Lung (tissue), 12 donors: ENCODE results near the gene ERGIC1. TPM values are rescaled to one million over a fixed set of nuclear protein-coding genes. Genes with fewer than 3 reads are reported as not detected.
A peak's percentile ranks its signal among the peaks of the same experiment; 100 is the strongest.

Experiments
- ATAC-seq: fragments of 200-7000 bp; cut with Tn5 transposase; one replicate; pipeline ENCODE4 v1.9.1; 2020; ENCODE audit warnings: moderate number of reproducible peaks; ENCODE audit not compliant: insufficient read depth, low FRiP score
- DNase-seq, 3 donors: peaks; one replicate each; pipeline ENCODE4 v3.0.0-alpha.2; 2013 to 2017
- H3K27ac ChIP-seq, 2 donors: one replicate each; pipeline ENCODE4 v1.5.1; 2013; ENCODE audit warnings: mild to moderate bottlenecking in 2 of 2, moderate library complexity in 2 of 2, control low read depth in 1 of 2, inconsistent platforms in 1 of 2, low read depth in 1 of 2, low read length in 1 of 2
- H3K27me3 ChIP-seq, 3 donors: one replicate each; pipeline ENCODE4 v1.5.1; 2013; ENCODE audit warnings: low read length in 2 of 3; ENCODE audit not compliant: control insufficient read depth in 3 of 3, insufficient read depth in 3 of 3
- H3K36me3 ChIP-seq, 4 donors: one replicate each; pipeline ENCODE4 v1.5.1; 2013; ENCODE audit warnings: low read length in 4 of 4, mild to moderate bottlenecking in 1 of 4, moderate library complexity in 1 of 4; ENCODE audit not compliant: control insufficient read depth in 4 of 4, insufficient read depth in 4 of 4
- H3K4me1 ChIP-seq, 5 donors: one replicate each; pipeline ENCODE4 v1.5.1; 2013; ENCODE audit warnings: low read length in 5 of 5, mild to moderate bottlenecking in 2 of 5, moderate library complexity in 1 of 5; ENCODE audit not compliant: control insufficient read depth in 5 of 5, insufficient read depth in 5 of 5
- H3K4me3 ChIP-seq: one replicate; pipeline ENCODE4 v1.5.1; 2013; ENCODE audit warnings: mild to moderate bottlenecking, control low read depth, moderate library complexity
- H3K9ac ChIP-seq, 2 donors: one replicate each; pipeline ENCODE4 v1.5.1; 2013; ENCODE audit warnings: low read length in 2 of 2, control low read depth in 1 of 2; ENCODE audit not compliant: insufficient read depth in 1 of 2
- H3K9me3 ChIP-seq, 4 donors: one replicate each; pipeline ENCODE4 v1.5.1; 2013; ENCODE audit warnings: low read length in 3 of 4, mild to moderate bottlenecking in 1 of 4, moderate library complexity in 1 of 4; ENCODE audit not compliant: control insufficient read depth in 4 of 4, insufficient read depth in 3 of 4
- CTCF ChIP-seq: IDR thresholded peaks from 2 replicates; pipeline ENCODE4 v1.5.1; 2012; ENCODE audit warnings: mild to moderate bottlenecking; ENCODE audit errors: control extremely low read depth, extremely low read depth
- WGBS, 2 donors: extraction: QIAGEN DNeasy Blood & Tissue Kit; methylation state at CpG; one replicate each; pipeline ENCODE4 v1.1.7; 2013; 5-methylcytosine and 5-hydroxymethylcytosine counted together
- polyA plus RNA-seq, 2 donors: library from polyadenylated mRNA; stranded (reverse); fragments of 200-250 nt; gene quantifications; one replicate each; pipeline ENCODE4 v1.2.1, GENCODE V29; 2013
- total RNA-seq, 2 donors: library from RNA; depleted of rRNA in 1 of 2; stranded (reverse); fragments of >200 nt in 1 of 2; gene quantifications; one replicate each; pipeline ENCODE4 v1.2.1, GENCODE V29; 2014 to 2021
- donor health status: control.
- donor health status: control.
- donor health status: Bipolar disorder and iron deficiency.
- donor health status: healthy.
- donor health status: DM: yes; HTN: yes; CAD: no.

The ERGIC1 gene
- total and polyA plus RNA-seq, 4 donors = 62.2 to 215 (median 163) TPM

- no peak overlapping the region for H3K4me3 ChIP-seq
- H3K27me3 ChIP-seq = no peaks in the 10 kb centered on the region
- peak overlapping the region; percentile 13 to 92 for H3K27ac ChIP-seq
- DNase-seq = no peak
- H3K4me1 ChIP-seq = peaks cover 23 to 59% (median 38%) of the 10 kb centered on the region in 5 donors
- ATAC-seq = no peak
- WGBS, 2 donors = 92 to 95% methylated on average over 7 of the region's 7 CpGs
- TF ChIP-seq CTCF = no peak
- no peak overlapping the region for H3K9ac ChIP-seq
- H3K9me3 ChIP-seq = no peaks in the 10 kb centered on the region
- H3K36me3 ChIP-seq = peaks cover 0 to 3% (median 0%) of the 10 kb centered on the region in 4 donors
Measured at GRCh38 chr5:172857982-172858381, 23.9 kb downstream of the ERGIC1 start.

GRCh38 chr5:172858511-172858989, 24.5 kb downstream of the ERGIC1 start:
- Histone ChIP-seq H3K4me3 (no peak overlapping the region), H3K27ac (peak overlapping the region; percentile 92), H3K9ac (no peak overlapping the region), H3K36me3 (peaks cover 0 to 3% (median 0%) of the 10 kb centered on the region in 4 donors), H3K27me3 (no peaks in the 10 kb centered on the region), H3K9me3 (no peaks in the 10 kb centered on the region), H3K4me1 (peaks cover 23 to 55% (median 38%) of the 10 kb centered on the region in 5 donors)
- no peak for TF ChIP-seq CTCF
- 83 to 89% methylated on average over 12 of the region's 12 CpGs for WGBS, 2 donors
- no peak for DNase-seq
- ATAC-seq = no peak

GRCh38 chr5:172858990-172859811, 25.1 kb downstream of the ERGIC1 start:
- ATAC-seq (peak; percentile 48), DNase-seq (no peak)
- Histone ChIP-seq H3K9ac (no peak overlapping the region), H3K4me3 (no peak overlapping the region), H3K27ac (peak overlapping the region; percentile 92), H3K36me3 (peaks cover 0 to 3% (median 0%) of the 10 kb centered on the region in 4 donors), H3K27me3 (no peaks in the 10 kb centered on the region), H3K9me3 (no peaks in the 10 kb centered on the region), H3K4me1 (peaks cover 23 to 55% (median 38%) of the 10 kb centered on the region in 5 donors)
- TF ChIP-seq CTCF = no peak
- 49 to 68% methylated on average over 15 of the region's 15 CpGs for WGBS, 2 donors
